Iris pigment epithelial cell (primary cell): ENCODE results near the gene DLX3.
A peak's percentile ranks its signal among the peaks of the same experiment; 100 is the strongest.

Experiments
- DNase-seq: peaks from one replicate; pipeline ENCODE4 v3.0.0-alpha.2; 2011; ENCODE audit warnings: low read depth

DLX3 gene

DNA sequence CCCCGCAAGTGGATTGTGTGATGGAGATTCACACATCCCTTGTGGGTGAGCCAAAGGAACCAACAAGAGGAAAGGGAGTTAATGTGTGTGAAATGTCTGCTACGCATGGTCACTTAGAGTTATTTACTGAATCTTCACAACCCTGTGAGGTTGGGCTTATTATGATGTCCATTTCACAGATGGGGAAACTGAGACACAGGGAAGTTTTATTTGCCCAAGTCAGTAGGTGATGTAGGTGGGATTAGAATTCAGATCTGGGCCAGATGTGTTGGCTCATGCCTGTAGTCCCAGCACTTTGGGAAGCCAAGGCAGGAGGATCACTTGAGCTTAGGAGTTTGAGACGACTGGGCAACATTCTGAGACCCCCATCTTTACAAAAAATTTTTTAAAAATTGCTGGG is 37.7 kb downstream of the DLX3 start:
- no peak for DNase-seq

DNA sequence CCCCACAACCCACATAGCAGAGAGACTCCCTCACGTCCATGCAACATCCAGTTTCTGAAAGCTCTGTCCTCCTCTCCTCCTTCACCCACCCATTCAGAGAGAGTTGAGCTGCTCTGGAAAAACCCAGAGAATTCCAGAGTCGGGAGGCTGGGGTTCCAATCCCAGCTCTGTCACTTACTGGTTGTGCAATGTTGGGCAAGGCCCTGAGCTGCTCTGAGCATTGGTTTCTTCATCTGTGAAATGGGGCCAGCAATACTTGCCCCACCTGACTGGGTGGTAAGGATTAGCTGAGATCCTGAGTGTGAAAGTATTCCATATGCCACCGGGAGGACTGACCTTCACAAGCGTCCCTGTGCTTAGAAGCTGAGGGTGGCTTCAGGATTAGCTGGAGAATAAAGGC is 38.2 kb downstream of the DLX3 start:
- DNase-seq: no peak

DNA sequence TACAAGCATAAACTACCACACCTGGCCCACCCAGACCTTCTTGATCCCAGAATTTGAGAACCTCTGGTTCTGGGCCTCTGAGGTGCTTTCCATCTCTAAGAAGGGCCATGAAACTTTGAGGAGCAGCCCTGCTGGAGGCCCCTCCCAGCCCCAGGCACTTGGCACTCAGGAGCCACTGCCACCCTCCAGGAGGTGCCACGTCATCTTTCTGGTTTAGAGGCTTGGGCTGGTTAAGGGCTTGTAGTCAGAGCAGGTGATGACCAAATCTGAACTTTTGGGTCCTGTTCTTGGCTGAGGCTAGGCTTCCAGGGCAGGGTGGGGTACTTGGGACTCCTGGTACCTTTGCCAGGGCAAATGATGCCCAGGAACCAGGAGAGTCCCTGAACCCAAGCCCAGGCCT is 39.9 kb downstream of the DLX3 start:
- DNase-seq: no peak

DNA sequence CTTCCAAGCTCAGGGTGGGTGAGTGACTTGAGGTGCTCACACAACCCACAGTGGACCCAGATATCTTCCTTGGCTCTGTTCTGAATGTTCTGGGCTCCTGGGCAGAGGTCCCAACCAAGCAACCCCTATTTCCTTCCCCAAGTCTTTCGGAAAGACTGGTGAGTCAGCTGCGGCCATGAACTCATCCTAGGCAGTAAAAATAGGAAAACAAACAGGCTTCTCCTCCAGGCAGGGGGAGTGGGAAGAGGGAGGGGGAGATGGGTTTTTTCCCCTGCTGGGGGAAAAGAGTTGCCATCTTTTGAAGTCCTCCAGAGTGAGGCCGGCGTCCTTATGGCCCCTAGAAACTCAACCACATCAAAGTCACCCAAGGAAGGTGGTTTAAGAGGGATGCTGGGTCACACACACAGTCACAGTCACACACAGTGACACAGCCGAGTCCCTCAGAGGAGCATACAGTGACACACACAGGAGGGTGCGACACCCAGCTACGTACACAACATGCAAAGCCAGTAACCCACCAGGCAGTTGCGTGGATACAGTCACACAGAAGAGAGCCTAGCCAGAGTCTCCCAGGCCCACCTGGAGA is 42.0 kb downstream of the DLX3 start:
- no peak for DNase-seq

DNA sequence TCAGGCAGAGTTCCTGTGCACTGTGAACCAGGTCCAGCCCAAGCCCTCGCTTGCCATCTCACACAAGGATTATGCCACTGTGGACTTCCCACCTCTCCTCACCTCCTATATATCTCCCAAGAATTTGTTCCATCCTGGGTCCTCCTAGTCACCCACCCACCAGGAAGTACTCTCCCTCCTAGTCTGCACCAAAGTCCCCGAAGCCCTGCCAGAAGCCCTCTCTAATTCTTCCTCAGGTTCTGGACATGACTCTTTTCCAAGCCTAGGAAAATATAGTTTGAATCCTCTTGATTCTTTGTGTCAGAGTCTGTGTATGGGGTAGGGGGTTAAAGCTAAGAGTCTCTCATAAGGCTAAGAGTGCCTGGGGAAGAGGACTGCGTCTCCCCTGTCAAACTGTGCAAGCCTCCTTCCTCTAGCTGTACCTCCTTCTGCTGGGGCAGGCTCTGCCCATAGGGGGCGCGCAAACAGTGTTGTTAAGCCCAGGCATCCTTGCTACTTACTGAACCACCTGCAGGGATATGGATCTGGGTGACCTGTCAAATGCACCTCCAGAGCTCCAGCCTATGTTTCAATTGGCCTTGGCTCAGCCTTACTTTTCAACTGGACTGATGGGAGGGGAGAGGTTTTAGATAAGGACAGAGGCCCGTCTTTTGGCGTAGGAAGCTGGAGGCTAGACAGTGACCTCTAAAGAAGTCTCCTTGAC is 42.7 kb downstream of the DLX3 start:
- peak; percentile 61 for DNase-seq

DNA sequence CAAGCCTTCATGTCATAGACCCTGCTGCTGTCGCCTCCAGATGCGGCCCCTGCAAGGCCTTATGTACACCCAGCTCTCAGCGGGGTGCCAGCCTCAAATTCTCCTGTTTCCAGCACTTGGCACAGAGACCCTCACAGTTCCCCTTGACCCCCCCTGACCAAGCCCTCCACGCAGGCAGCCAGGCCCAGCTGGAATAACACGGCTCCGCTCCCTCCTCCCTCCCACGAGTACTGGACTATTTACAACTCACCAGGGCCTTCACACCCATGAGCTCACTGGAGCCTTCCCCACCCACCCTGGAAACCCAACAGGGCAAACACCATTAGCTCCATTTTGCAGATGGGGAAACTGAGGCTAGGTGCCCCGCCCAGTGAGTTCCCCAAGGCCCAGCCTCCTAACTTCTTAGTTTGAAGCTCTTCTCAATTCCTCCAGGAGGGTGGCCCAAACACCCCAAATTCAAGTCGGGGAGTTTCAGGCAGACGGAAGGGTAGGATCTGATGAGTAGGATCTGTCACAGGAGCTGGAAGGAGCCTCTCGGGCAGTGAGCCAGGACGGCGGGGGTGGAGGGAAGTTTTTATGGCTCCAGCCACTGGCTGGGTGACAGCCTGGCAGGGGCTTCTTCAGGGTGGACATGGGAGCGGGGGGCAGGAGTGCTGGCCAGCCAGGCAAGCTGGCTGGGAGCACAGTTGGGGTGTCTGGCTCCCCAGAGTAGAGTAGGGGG is 43.5 kb downstream of the DLX3 start:
- no peak for DNase-seq

DNA sequence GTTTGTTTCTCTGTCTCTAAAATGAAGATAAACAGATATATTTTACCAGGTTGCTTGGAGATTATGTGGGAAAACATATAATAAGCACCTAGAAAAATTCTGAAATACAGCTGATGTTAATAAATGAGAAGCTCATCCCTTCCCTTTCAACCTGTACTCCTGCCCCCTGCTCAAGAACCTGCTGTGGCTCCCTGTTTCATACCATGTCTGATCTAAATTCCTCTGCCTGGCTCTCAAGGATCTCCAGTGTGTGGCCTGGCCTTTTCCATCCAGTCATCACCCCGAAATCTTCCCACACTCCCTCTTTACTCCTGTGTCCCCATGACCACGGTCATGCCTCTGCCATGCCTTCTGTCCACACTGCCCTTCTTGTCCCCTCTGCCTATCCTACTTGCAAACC is 45.4 kb downstream of the DLX3 start:
- no peak for DNase-seq

DNA sequence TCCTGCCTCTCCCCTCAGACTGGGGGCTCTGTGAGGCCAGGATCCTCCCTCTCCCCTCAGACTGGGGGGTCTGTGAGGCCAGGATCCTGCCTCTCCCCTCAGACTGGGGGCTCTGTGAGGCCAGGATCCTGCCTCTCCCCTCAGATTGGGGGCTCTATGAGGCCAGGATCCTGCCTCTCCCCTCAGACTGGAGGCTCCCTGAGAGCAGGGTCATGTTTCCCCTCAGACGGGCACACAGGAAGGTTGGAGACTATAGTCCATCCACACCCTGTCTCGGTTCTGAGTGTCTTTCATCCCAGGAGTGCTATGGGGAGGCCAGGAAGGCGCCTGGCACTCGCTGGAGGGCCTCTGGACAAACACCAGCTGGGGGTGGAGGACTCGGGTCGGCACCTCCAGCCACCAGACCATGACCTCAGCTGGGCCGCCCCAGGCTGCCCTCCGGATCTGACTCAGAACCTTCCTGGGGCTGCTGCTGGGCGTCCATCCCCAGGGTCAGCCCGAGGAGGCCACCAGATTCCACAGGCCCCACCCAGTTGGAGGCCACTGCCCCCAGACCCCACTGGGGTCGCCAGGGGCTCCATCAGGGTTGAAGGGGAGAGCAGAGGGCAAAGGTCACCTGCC is 48.0 kb downstream of the DLX3 start:
- DNase-seq: no peak

DNA sequence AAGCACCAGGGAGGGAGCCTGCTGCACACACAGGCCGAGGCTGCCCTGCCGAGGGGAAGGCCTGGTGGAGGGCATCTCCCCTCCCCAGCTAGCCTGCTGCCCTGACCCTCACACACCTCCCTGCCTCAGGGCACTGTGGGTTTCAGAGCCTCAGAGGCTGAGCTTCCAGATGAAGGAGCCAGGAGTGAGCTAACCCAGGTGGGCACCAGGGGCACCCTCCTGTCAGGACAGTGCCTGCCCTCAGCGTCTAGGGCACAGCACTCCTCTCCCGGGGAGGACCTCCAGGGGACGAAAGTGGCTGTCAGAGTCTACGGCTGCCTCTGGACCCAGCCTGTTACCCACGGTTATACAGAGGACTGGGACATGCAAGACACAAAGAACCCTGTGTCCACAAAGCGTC is 48.8 kb downstream of the DLX3 start:
- DNase-seq: no peak

DNA sequence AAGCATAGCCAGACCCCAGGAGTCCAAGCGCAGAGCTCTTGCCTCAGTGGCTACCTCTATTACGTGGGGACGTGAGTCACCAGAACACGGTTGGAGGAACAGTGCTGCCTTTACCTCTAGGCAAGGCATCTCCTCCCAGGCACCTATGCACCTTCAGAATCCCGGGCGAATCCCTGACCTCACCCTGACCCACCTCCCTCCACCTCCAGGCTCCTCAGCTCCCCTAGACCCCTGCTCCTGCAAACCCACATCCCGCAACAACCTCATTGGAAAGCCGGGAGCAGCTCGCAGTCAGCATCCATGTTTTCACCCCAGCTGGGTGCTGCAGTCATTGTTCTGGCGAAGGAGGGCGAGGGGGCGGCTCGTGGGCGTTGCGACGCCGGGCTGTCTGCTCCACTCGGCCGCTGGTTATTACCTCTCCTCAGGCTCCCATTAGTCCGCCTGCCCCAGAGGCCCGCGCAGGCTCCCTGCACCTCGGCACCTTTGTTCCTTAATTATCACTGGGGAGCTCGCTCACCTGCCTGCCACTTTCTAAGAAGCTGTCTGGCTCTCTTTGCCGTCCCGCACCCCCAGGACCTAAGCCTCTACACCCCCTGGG is 50.7 kb downstream of the DLX3 start:
- DNase-seq: no peak

DNA sequence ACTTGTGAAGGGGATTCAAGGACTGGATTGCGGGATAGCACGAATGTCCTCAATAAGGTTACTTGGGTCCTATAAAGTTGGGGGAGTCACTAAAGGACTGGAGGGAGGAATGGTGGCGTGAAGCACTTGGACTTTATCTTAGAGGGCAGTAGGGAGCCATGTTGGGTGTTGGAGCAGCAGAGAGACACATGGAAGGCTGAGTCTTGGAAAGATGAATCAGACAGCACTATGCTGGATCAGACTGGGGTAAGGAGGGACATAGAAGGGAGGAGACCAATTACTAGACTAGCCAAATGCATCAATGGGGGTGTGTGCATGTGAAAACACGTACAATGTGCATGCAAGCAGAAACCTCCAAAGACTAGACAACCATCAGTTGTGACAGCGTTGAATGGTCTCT is 52.1 kb downstream of the DLX3 start:
- no peak for DNase-seq

DNA sequence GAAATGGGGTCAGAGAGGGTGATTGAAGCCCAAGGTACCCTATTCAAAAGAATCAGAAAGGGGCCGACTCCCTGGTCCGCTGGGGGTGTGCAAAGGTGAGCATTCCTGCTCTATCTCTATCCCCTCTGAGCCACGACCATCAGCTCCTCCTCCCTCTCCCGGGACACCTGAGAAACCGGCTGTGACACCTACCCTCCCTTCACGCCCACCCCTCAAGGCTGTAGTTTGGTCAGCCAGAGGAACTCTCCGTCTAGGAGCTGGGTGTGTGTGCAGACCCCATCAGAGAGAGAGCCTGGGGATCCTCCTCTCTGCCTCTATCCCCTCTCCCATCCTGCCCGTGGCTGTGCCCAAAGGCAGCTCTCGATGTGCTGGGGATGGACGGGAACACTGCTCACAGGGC is 53.6 kb downstream of the DLX3 start:
- DNase-seq: no peak
